ENCODE data around the gene RAX2.

- TF ChIP-seq CTCF (IDR thresholded peaks at IDR 0.05) (no peak), EP300 (IDR thresholded peaks at IDR 0.05) (no peak), POLR2A (IDR thresholded peaks at IDR 0.05) (no peak)
These were observed 14.2 kb upstream of the RAX2 start, which contains the start of gene MATK for GRCh38 chr19:3785938-3786824.

Data from ovary (tissue), 3 donors.